Measurements from ENCODE around the gene ZNF32. TPM values are rescaled to one million over a fixed set of nuclear protein-coding genes. Genes with fewer than 3 reads are reported as not detected.

Gene ZNF32
- total RNA-seq, 1 experiment from 2014 or later: 37.6 TPM

- intact Hi-C loops (cut with micrococcal nuclease; ENCODE audit: unreplicated experiment): no loop called here
- Histone ChIP-seq H3K9me3 (ENCODE audit: low read depth, low read length, poor library complexity, severe bottlenecking) (peaks cover 20% of the 10 kb centered on the region), H3K4me1 (ENCODE audit: insufficient read depth, low read length, poor library complexity, severe bottlenecking) (no peaks in the 10 kb centered on the region), H3K36me3 (ENCODE audit: insufficient read depth, low read length, poor library complexity, severe bottlenecking) (no peaks in the 10 kb centered on the region), H3K4me3 (ENCODE audit: low read depth, low read length, poor library complexity, severe bottlenecking) (no peak overlapping the region), H3K27me3 (replicated peaks; ENCODE audit: insufficient read depth, low read depth, low read length, poor library complexity) (no peaks in the 10 kb centered on the region), H3K27ac (ENCODE audit: low read depth, low read length, poor library complexity, severe bottlenecking) (no peak overlapping the region)
- ChIA-PET POLR2A (ENCODE audit: low non-redundant PET) (no interaction called here), CTCF (no interaction called here)
- no peak for DNase-seq (ENCODE audit: low spot score)
- TF ChIP-seq CTCF (conservative IDR thresholded peaks at IDR 0.05; ENCODE audit: low read depth, low read length): no peak
- no peak for TF ChIP-seq EZH2 (IDR thresholded peaks at IDR 0.05; ENCODE audit: borderline replicate concordance, low read depth, low read length, poor library complexity, severe bottlenecking)
- no TSS peak for BruUV-seq (replicated peaks)
These were observed 25.3 kb downstream of the ZNF32 start for GRCh38 chr10:43623351-43623750.

DNA sequence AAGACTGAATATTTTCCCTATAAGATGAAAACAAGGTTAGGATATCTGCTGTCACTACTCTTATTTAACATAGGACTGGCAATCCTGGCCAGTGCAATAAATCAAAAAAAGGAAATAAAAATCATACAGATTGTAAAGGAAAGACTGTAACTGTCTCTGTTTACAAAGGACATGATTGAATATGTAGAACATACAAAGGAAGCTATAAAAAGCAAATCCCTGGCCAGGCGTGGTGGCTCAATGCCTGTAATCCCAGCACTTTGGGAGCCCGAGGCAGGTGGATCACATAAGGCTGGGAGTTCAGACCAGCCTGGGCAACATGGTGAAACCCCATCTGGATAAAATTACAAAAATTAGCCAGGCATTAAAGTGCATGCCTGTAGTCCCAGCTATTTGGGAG is 26.6 kb downstream of the ZNF32 start:
- no peak for DNase-seq (ENCODE audit: low spot score)
- no TSS peak for BruUV-seq (replicated peaks)
- peaks cover 30% of the 10 kb centered on the region for H3K9me3 ChIP-seq (ENCODE audit: low read depth, low read length, poor library complexity, severe bottlenecking)
- H3K4me1 ChIP-seq (ENCODE audit: insufficient read depth, low read length, poor library complexity, severe bottlenecking): no peaks in the 10 kb centered on the region
- CTCF ChIA-PET: interaction anchor here (0.6 kb wide), 1 partner anchor 1354 kb away, joined by 9 read pairs; no protein-coding TSS in a partner anchor
- no peaks in the 10 kb centered on the region for H3K27me3 ChIP-seq (replicated peaks; ENCODE audit: insufficient read depth, low read depth, low read length, poor library complexity)
- no peaks in the 10 kb centered on the region for H3K36me3 ChIP-seq (ENCODE audit: insufficient read depth, low read length, poor library complexity, severe bottlenecking)
- TF ChIP-seq EZH2 (IDR thresholded peaks at IDR 0.05; ENCODE audit: borderline replicate concordance, low read depth, low read length, poor library complexity, severe bottlenecking): no peak
- no peak for TF ChIP-seq CTCF (conservative IDR thresholded peaks at IDR 0.05; ENCODE audit: low read depth, low read length)
- intact Hi-C loops (cut with micrococcal nuclease; ENCODE audit: unreplicated experiment): no loop called here
- H3K27ac ChIP-seq (ENCODE audit: low read depth, low read length, poor library complexity, severe bottlenecking): no peak overlapping the region
- POLR2A ChIA-PET (ENCODE audit: low non-redundant PET): no interaction called here
- no peak overlapping the region for H3K4me3 ChIP-seq (ENCODE audit: low read depth, low read length, poor library complexity, severe bottlenecking)

GRCh38 chr10:43619368-43619767 is 29.3 kb downstream of the ZNF32 start:
- CTCF ChIA-PET: no interaction called here
- H3K4me1 ChIP-seq (ENCODE audit: insufficient read depth, low read length, poor library complexity, severe bottlenecking): no peaks in the 10 kb centered on the region
- no peak for TF ChIP-seq EZH2 (IDR thresholded peaks at IDR 0.05; ENCODE audit: borderline replicate concordance, low read depth, low read length, poor library complexity, severe bottlenecking)
- no peak for TF ChIP-seq CTCF (conservative IDR thresholded peaks at IDR 0.05; ENCODE audit: low read depth, low read length)
- peaks cover 10% of the 10 kb centered on the region for H3K36me3 ChIP-seq (ENCODE audit: insufficient read depth, low read length, poor library complexity, severe bottlenecking)
- H3K27me3 ChIP-seq (replicated peaks; ENCODE audit: insufficient read depth, low read depth, low read length, poor library complexity): no peaks in the 10 kb centered on the region
- POLR2A ChIA-PET (ENCODE audit: low non-redundant PET): no interaction called here
- no peak overlapping the region for H3K4me3 ChIP-seq (ENCODE audit: low read depth, low read length, poor library complexity, severe bottlenecking)
- H3K9me3 ChIP-seq (ENCODE audit: low read depth, low read length, poor library complexity, severe bottlenecking): peaks cover 51% of the 10 kb centered on the region
- intact Hi-C loops (cut with micrococcal nuclease; ENCODE audit: unreplicated experiment): no loop called here
- BruUV-seq (replicated peaks): no TSS peak
- H3K27ac ChIP-seq (ENCODE audit: low read depth, low read length, poor library complexity, severe bottlenecking): no peak overlapping the region
- no peak for DNase-seq (ENCODE audit: low spot score)

Measured in A673 (cell line).